Large intestine (tissue), 3 donors: ENCODE results near the gene PYGO1. TPM values are rescaled to one million over a fixed set of nuclear protein-coding genes. Genes with fewer than 3 reads are reported as not detected.
"Not testable (repeated sequence)": the region's sequence is repeated elsewhere in the genome, so short reads cannot be mapped to it uniquely, and the experiment has no call there.

Experiments used
- DNase-seq, 2 donors: peaks; one replicate each; pipeline versions ENCODE4 v3.0.0 to v3.0.0-alpha.2; 2013
- H3K27ac ChIP-seq: one replicate; pipeline ENCODE4 v1.5.1; 2013; ENCODE audit warnings: low read length
- H3K27me3 ChIP-seq: 2 replicates; pipeline ENCODE4 v1.6.1; 2013; ENCODE audit warnings: low read length; ENCODE audit not compliant: control insufficient read depth, insufficient read depth
- H3K36me3 ChIP-seq: 2 replicates; pipeline ENCODE4 v1.6.1; 2013; ENCODE audit warnings: low read length; ENCODE audit not compliant: control insufficient read depth, insufficient read depth
- H3K4me1 ChIP-seq: one replicate; pipeline ENCODE4 v1.6.1; 2013; ENCODE audit warnings: low read length; ENCODE audit not compliant: control insufficient read depth, insufficient read depth
- H3K4me3 ChIP-seq: one replicate; pipeline ENCODE4 v1.5.1; 2013; ENCODE audit warnings: low read length
- H3K9me3 ChIP-seq: one replicate; pipeline ENCODE4 v1.6.1; 2013; ENCODE audit warnings: mild to moderate bottlenecking, low read depth, low read length, moderate library complexity; ENCODE audit not compliant: control insufficient read depth
- WGBS: methylation state at CpG from one replicate; pipeline ENCODE4 v1.1.5; 2013; ENCODE audit warnings: low lambda C conversion rate; ENCODE audit not compliant: insufficient coverage; 5-methylcytosine and 5-hydroxymethylcytosine counted together
- polyA plus RNA-seq: library from polyadenylated mRNA; unstranded; fragments of 120-200 nt; gene quantifications from one replicate; pipeline ENCODE4 v1.2.1, GENCODE V29; 2013

The PYGO1 gene
- polyA plus RNA-seq, 1 donor = 5.0 TPM

DNA sequence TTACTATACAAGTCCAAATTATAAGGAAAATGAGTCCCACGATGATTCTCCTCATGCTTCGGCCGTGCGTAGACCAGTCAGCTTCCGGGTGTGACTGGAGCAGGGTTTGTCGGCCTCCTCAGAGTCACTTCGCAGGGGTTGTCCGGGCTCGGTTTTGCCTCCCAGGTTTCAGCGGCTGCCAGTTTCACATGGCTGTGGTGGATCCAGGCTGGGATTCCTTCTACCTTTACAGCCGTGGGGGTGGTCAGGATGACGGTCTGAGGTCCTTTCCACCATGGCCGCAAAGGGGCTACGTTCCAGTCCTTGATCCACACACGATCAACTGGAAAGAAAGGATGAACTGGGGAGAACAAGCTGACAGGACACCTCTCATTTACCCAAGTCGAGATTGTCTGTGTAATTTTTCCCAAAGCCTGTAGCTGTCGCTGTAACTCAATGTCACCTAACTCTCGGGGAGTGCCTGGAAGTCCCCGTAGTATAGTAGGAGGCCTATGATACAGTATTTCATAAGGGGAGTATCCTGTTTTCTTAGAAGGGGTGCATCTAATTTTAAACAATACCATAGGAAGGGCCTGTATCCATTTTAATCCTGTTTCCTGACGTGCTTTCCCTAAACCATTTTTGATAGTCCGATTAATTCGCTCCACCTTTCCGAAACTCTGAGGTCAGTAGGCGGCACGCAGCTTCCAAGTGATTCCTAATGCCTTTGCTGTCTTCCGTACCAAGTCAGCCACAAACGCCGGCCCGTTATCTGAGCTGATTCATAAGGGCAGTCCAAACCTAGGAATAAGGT lies 74.3 kb downstream of the PYGO1 start:
- not testable (repeated sequence) for DNase-seq, H3K4me3 ChIP-seq, H3K27ac ChIP-seq, H3K4me1 ChIP-seq, H3K27me3 ChIP-seq, H3K9me3 ChIP-seq, H3K36me3 ChIP-seq
- WGBS = 97% methylated on average over 5 of the region's 29 CpGs

DNA sequence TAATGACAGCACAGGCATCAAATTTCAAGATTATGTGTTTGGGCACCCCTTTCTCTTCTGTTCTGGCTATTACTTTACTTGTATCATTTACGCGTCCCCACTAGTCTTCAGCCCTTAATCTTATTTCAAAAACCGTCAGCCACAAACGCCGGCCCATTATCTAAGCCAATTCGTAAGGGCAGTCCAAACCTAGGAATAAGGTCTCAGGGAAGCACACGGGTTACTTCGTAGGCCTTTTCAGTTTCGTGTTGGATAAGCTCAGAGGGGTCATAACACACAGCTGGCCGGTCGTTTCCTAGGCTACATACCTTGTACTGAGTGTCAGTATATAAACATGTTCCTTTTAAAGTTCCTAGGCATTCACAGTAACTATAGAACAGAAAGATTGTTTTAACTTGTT lies 75.0 kb downstream of the PYGO1 start:
- H3K4me1 ChIP-seq = no peaks in the 10 kb centered on the region
- no peak overlapping the region for H3K27ac ChIP-seq
- no peaks in the 10 kb centered on the region for H3K9me3 ChIP-seq
- DNase-seq = no peak
- no peaks in the 10 kb centered on the region for H3K36me3 ChIP-seq
- 100% methylated on average over 3 of the region's 11 CpGs for WGBS
- H3K4me3 ChIP-seq = no peak overlapping the region
- no peaks in the 10 kb centered on the region for H3K27me3 ChIP-seq

- DNase-seq = no peak
- Histone ChIP-seq H3K27me3 (no peaks in the 10 kb centered on the region), H3K9me3 (no peaks in the 10 kb centered on the region), H3K27ac (no peak overlapping the region), H3K36me3 (no peaks in the 10 kb centered on the region), H3K4me1 (no peaks in the 10 kb centered on the region), H3K4me3 (no peak overlapping the region)
- no CpG with 5 or more reads among the region's 4 CpGs for WGBS
These were observed 80.6 kb downstream of the PYGO1 start for GRCh38 chr15:55507567-55507966.

DNA sequence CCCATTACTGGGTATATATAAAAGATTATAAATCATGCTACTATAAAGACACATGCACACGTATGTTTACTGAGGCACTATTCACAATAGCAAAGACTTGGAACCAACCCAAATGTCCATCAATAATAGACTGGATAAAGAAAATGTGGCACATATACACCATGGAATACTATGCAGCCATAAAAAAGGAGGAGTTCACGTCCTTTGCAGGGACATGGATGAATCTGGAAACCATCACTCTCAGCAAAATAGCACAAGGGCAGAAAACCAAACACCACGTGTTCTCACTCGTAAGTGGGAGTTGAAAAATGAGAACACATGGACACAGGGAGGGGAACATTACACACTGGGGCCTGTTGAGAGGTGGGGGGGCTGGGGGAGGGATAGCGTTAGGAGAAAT lies 82.7 kb downstream of the PYGO1 start:
- not testable (repeated sequence) for H3K4me3 ChIP-seq, H3K27me3 ChIP-seq, DNase-seq, H3K9me3 ChIP-seq, H3K4me1 ChIP-seq, H3K36me3 ChIP-seq, H3K27ac ChIP-seq
- WGBS = no CpG with 5 or more reads among the region's 5 CpGs

DNA sequence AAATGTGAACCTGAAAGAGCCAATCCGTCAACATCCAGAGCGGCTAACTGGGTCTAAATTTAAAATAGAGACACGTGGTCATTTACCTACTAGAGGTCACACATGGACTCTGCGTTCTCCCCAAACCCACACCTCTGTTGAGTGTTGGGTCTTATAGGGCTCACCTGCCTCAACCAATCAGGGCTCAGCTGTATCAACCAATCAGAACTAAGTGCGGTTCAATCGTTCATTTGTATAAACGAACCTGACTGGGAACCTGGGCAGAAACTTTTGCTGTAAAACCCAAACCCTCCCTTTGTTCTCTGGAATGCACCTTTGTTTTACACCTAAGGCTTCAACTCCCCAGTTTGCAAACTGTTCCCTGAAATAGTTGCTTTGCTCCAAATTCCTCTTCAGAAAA lies 89.0 kb downstream of the PYGO1 start:
- no peak for DNase-seq
- Histone ChIP-seq H3K27me3 (no peaks in the 10 kb centered on the region), H3K9me3 (no peaks in the 10 kb centered on the region), H3K36me3 (no peaks in the 10 kb centered on the region), H3K27ac (no peak overlapping the region), H3K4me1 (no peaks in the 10 kb centered on the region), H3K4me3 (no peak overlapping the region)
- 90% methylated on average over 2 of the region's 7 CpGs for WGBS

GRCh38 chr15:55498109-55498938 lies 89.8 kb downstream of the PYGO1 start:
- H3K36me3 ChIP-seq, H3K4me1 ChIP-seq, H3K27me3 ChIP-seq, H3K9me3 ChIP-seq, H3K27ac ChIP-seq: not testable (repeated sequence)
- H3K4me3 ChIP-seq = peak overlapping the region; percentile 52
- WGBS = no CpG with 5 or more reads among the region's 55 CpGs
- DNase-seq = peak; percentile 80 to 90

DNA sequence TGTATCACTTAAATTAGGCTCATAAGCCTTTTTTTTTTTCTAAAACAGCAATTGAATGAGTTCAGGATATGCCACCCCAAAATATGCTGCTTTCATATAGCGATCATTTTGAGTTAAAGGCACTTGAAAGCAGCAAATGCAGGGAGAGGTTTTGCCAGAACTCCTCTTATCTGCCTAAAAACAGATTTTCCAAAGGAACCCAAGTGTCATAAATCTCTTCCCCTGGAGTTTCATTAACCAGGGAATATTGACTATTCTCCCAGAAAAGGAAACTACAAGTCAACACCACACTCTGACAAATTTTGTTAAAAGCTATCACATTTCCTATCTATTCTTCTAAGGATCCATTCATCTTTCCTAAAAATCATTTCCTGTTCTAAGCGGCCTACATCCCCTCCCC lies 91.4 kb downstream of the PYGO1 start:
- H3K4me3 ChIP-seq = no peak overlapping the region
- H3K9me3 ChIP-seq = no peaks in the 10 kb centered on the region
- H3K27ac ChIP-seq = no peak overlapping the region
- no peaks in the 10 kb centered on the region for H3K36me3 ChIP-seq
- no peaks in the 10 kb centered on the region for H3K27me3 ChIP-seq
- no peak for DNase-seq
- no peaks in the 10 kb centered on the region for H3K4me1 ChIP-seq
- no CpG with 5 or more reads among the region's 2 CpGs for WGBS

- no peak overlapping the region for H3K27ac ChIP-seq
- H3K27me3 ChIP-seq = no peaks in the 10 kb centered on the region
- no peaks in the 10 kb centered on the region for H3K9me3 ChIP-seq
- H3K36me3 ChIP-seq = no peaks in the 10 kb centered on the region
- no peaks in the 10 kb centered on the region for H3K4me1 ChIP-seq
- WGBS = 100% methylated on average over 1 of the region's 1 CpG
- no peak for DNase-seq
- no peak overlapping the region for H3K4me3 ChIP-seq
These were observed 93.2 kb downstream of the PYGO1 start for GRCh38 chr15:55494931-55495330.

DNA sequence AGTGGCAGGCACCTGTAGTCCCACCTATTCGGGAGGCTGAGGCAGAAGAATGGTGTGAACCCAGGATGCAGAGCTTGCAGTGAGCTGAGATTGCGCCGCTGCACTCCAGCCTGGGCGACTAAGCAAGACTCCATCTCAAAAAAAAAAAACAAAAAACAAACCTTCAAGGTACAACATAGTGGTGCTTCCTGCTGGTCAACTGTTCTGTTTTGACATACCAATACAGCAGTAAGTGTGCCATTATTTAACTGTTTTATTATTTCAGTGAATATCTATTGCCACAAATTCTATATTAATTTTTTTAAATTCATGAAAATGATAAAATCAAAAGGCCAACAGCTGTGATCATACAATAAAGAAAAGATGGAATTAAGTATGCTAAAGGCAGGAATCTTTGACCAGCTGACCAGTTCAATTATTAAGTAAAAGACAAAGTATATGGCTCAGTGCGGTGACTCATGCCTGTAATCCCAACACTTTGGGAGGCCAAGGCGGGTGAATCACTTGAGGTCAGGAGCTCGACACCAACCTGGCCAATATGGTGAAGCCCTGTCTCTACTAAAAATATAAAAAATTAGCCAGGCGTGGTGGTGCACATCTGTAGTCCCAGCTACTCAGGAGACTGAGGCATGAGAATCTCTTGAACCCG lies 99.1 kb downstream of the PYGO1 start:
- DNase-seq, H3K4me1 ChIP-seq, H3K9me3 ChIP-seq, H3K27me3 ChIP-seq, H3K4me3 ChIP-seq, H3K36me3 ChIP-seq, H3K27ac ChIP-seq: not testable (repeated sequence)
- no CpG with 5 or more reads among the region's 9 CpGs for WGBS
